Osteocyte (in vitro differentiated cells): Measurements from ENCODE around the gene CIB4. TPM values are rescaled to one million over a fixed set of nuclear protein-coding genes. Genes with fewer than 3 reads are reported as not detected.

Experiments used
- DNase-seq: peaks from one replicate; pipeline ENCODE4 v3.0.0; 2021; ENCODE audit warnings: mixed read lengths; ENCODE audit not compliant: unreplicated experiment; ENCODE audit errors: extremely low spot score
- H3K27ac Mint-ChIP-seq: one replicate; pipeline ENCODE4 v1.8.0; 2021; ENCODE audit warnings: mild to moderate bottlenecking, mixed read lengths; ENCODE audit not compliant: unreplicated experiment
- H3K27me3 Mint-ChIP-seq: one replicate; pipeline ENCODE4 v1.8.0; 2021; ENCODE audit warnings: mixed read lengths; ENCODE audit not compliant: unreplicated experiment
- H3K36me3 Mint-ChIP-seq: one replicate; pipeline ENCODE4 v1.8.0; 2021; ENCODE audit warnings: mixed read lengths; ENCODE audit not compliant: unreplicated experiment
- H3K4me1 Mint-ChIP-seq: one replicate; pipeline ENCODE4 v1.8.0; 2021; ENCODE audit warnings: mixed read lengths; ENCODE audit not compliant: unreplicated experiment
- H3K4me3 Mint-ChIP-seq: one replicate; pipeline ENCODE4 v1.8.0; 2021; ENCODE audit warnings: mild to moderate bottlenecking, moderate library complexity, mixed read lengths; ENCODE audit not compliant: unreplicated experiment
- H3K9me3 Mint-ChIP-seq: one replicate; pipeline ENCODE4 v1.8.0; 2021; ENCODE audit warnings: mixed read lengths; ENCODE audit not compliant: unreplicated experiment
- total RNA-seq: library from RNA; stranded (reverse); gene quantifications from 2 replicates; pipeline ENCODE4 v1.2.1, GENCODE V29; 2021
- TF ChIP-seq, protein P1 (sequence below): fragments of 200-600 bp; sonication (generic); IDR thresholded peaks from 2 replicates; pipeline ENCODE4 v1.5.0; 2021; ENCODE audit warnings: antibody characterized with exemption, mild to moderate bottlenecking, moderate library complexity

Gene CIB4
- total RNA-seq, 1 donor from 2014 or later, result not detected

DNA sequence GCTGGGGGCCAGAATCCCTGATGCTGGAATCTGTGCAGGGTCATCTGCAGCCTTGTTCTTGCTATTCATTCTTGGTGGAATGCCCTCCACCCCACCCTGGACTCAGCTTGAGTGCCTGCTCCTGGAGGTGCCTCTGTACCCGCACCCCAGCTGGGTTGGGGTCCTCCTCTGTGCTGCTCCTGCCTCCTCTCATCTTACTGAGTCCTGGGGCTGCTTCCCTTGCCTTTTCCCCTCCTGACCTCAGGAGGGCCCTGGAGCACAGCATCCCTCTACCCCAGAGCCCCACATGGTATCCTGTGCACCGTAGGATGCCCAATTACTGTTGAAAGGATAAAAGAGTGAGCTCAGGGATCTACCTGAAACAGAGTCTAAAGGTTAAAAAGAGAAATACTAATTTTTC, 81.6 kb downstream of the CIB4 start:
- Mint-ChIP-seq H3K36me3 (no peaks in the 10 kb centered on the region), H3K4me3 (no peak overlapping the region)
- TF ChIP-seq, protein P1, sequence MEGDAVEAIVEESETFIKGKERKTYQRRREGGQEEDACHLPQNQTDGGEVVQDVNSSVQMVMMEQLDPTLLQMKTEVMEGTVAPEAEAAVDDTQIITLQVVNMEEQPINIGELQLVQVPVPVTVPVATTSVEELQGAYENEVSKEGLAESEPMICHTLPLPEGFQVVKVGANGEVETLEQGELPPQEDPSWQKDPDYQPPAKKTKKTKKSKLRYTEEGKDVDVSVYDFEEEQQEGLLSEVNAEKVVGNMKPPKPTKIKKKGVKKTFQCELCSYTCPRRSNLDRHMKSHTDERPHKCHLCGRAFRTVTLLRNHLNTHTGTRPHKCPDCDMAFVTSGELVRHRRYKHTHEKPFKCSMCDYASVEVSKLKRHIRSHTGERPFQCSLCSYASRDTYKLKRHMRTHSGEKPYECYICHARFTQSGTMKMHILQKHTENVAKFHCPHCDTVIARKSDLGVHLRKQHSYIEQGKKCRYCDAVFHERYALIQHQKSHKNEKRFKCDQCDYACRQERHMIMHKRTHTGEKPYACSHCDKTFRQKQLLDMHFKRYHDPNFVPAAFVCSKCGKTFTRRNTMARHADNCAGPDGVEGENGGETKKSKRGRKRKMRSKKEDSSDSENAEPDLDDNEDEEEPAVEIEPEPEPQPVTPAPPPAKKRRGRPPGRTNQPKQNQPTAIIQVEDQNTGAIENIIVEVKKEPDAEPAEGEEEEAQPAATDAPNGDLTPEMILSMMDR, result no peak

DNA sequence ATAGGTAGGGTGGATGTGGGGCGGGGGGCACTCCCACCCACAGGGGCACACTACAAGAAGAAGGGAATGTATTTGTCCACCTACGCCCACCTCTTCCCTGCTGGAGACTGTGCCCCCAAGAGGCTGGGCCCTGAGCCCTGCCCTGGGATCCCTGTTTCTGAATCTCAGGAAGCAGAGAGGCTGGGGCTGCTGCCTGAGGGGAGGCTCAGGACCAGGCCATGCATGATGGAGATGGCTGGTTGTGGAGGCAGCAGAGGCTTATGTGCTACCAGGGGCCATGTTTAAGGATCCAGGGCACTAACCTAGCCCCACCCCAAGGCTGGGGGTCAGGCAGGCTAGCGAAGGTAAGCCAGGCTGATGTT, 82.1 kb downstream of the CIB4 start:
- H3K9me3 Mint-ChIP-seq, result no peaks in the 10 kb centered on the region
- H3K27me3 Mint-ChIP-seq, result peaks cover 67% of the 10 kb centered on the region
- no peak overlapping the region for H3K4me3 Mint-ChIP-seq
- TF ChIP-seq, protein P1, result no peak
- H3K36me3 Mint-ChIP-seq, result no peaks in the 10 kb centered on the region
- DNase-seq, result no peak
- H3K27ac Mint-ChIP-seq, result no peak overlapping the region
- H3K4me1 Mint-ChIP-seq, result no peaks in the 10 kb centered on the region

More for the DNA sequence above, 81.6 kb downstream of the CIB4 start:
- H3K27me3 Mint-ChIP-seq, result peaks cover 67% of the 10 kb centered on the region
- no peak for DNase-seq
- no peaks in the 10 kb centered on the region for H3K4me1 Mint-ChIP-seq
- no peaks in the 10 kb centered on the region for H3K9me3 Mint-ChIP-seq
- H3K27ac Mint-ChIP-seq, result no peak overlapping the region

DNA sequence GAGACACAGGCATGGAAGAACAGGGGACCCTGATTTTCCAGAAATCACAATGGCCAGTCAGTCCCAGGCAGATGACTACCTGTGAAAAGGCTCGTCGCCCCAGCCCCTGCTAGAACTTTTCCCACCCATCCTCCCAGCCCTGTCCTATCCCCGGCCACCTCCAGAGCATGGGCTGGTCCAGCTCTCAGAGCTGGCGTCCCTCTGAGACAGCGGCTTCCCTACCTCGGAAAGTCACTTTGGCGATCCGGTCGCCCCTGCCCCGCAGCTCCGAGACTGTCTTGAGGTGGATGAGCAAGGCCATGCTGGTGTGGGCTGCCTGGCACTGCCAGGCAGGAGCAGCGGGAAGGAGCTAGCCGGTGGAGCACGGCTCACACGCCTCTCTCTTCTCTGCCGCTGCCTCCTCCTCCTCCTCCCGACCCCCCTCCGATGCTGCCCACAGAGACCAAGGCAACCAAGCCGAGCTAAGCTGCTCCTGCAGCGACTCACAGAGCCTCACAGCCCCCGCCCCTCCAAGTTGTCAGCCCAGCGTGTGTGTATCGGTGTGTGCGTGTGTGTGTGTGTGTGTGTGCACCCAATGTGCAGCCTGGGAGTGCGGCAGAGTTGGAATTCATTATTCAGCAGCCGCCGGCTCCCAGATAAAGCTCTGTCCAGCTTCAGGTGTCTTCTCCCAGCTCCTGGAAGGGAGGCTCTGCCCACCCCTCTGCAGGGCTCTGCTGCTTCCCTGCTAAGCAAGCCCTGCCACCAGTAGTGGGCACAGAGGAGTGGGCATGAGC, 82.7 kb downstream of the CIB4 start:
- Mint-ChIP-seq H3K36me3 (no peaks in the 10 kb centered on the region), H3K4me1 (no peaks in the 10 kb centered on the region), H3K27ac (no peak overlapping the region), H3K4me3 (no peak overlapping the region), H3K27me3 (peaks cover 67% of the 10 kb centered on the region), H3K9me3 (no peaks in the 10 kb centered on the region)
- no peak for DNase-seq
- TF ChIP-seq, protein P1, result no peak

DNA sequence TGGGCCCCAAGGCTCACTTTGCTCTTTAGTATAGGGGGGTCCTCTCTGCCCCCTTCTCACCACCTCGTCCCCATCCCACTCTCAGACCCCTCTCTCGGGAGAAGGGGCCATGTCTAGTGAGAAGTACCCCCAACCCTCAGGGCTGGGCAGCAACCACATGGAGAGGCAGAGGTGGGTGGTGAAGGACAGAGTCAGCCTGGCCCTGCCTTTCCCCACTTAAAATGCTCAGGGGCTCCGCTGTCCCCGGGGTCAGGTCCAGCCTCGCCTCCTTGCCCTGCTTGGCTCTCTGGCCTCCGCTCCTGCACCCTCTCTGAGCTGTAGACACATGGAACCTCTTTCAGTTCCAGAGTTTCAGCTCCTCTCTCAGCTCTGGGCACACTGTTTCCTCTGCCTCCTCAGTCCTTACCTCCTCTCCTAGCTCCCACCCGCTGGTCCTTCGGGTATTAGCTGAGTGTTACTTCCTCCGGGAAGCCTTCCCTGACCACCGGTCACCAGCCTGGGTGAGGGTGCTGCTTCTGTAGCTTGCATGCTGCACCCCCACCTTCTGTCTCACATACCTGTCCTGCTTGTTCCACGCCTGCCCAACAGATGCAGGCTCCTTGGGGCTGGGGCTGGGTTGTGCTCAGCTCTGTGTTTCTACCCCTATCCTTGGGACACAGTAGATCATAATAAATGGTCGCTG, 83.8 kb downstream of the CIB4 start:
- Mint-ChIP-seq H3K36me3 (no peaks in the 10 kb centered on the region), H3K9me3 (no peaks in the 10 kb centered on the region), H3K4me1 (no peaks in the 10 kb centered on the region), H3K27ac (no peak overlapping the region), H3K27me3 (peaks cover 69% of the 10 kb centered on the region), H3K4me3 (no peak overlapping the region)
- TF ChIP-seq, protein P1, result no peak
- DNase-seq, result no peak
